NT2/D1 (cell line): ENCODE data around the gene TMEM59L.
"Not testable (repeated sequence)": the region's sequence is repeated elsewhere in the genome, so short reads cannot be mapped to it uniquely, and the experiment has no call there.

ENCODE experiments used
- DNase-seq: peaks from one replicate; pipeline ENCODE4 v3.0.0-alpha.2; 2011; ENCODE audit warnings: low read depth, low spot score
- H3K27me3 ChIP-seq: 2 replicates; pipeline ENCODE4 v1.6.0; 2011; ENCODE audit warnings: mild to moderate bottlenecking; ENCODE audit not compliant: insufficient read length, insufficient read depth
- H3K36me3 ChIP-seq: 2 replicates; pipeline ENCODE4 v1.6.1; 2011; ENCODE audit warnings: mild to moderate bottlenecking, low read length, mixed read lengths; ENCODE audit not compliant: insufficient read depth, insufficient read length
- H3K4me1 ChIP-seq: 2 replicates; pipeline ENCODE4 v1.5.1; 2011; ENCODE audit not compliant: insufficient read depth, insufficient read length
- H3K4me3 ChIP-seq: 2 replicates; pipeline ENCODE4 v1.5.1; 2011; ENCODE audit warnings: low read depth; ENCODE audit not compliant: insufficient read length
- H3K9ac ChIP-seq: 2 replicates; pipeline ENCODE4 v1.6.0; 2011; ENCODE audit warnings: low read depth; ENCODE audit not compliant: insufficient read length
- H3K9me3 ChIP-seq: 2 replicates; pipeline ENCODE4 v1.5.1; 2011; ENCODE audit warnings: mild to moderate bottlenecking, low read length; ENCODE audit not compliant: insufficient read depth
- SUZ12 ChIP-seq: IDR thresholded peaks from 2 replicates; pipeline ENCODE4 v1.6.1; 2011; ENCODE audit not compliant: insufficient read length, insufficient read depth; ENCODE audit errors: extremely low read depth
- YY1 ChIP-seq: IDR thresholded peaks from 2 replicates; pipeline ENCODE4 v1.6.1; 2011; ENCODE audit not compliant: insufficient read length, insufficient read depth
- ZNF274 ChIP-seq: IDR thresholded peaks from 2 replicates; pipeline ENCODE4 v1.6.1; 2011; ENCODE audit warnings: mild to moderate bottlenecking, low read depth, low read length

TMEM59L gene

GRCh38 chr19:18589380-18590272 is 23.0 kb upstream of the TMEM59L start:
- DNase-seq: peak; percentile 57
- TF ChIP-seq ZNF274 (no peak), YY1 (no peak), SUZ12 (no peak)
- Histone ChIP-seq H3K9me3 (peaks cover 4% of the 10 kb centered on the region; the same call in 1 of the 2 replicates), H3K36me3 (peaks cover 16% of the 10 kb centered on the region), H3K4me3 (peak overlapping the region; percentile 95), H3K27me3 (no peaks in the 10 kb centered on the region), H3K9ac (peak overlapping the region; percentile 97), H3K4me1 (peaks cover 15% of the 10 kb centered on the region)

- Histone ChIP-seq H3K9ac (peak overlapping the region; percentile 97), H3K4me3 (peak overlapping the region; percentile 95), H3K9me3 (peaks cover 4% of the 10 kb centered on the region; the same call in 1 of the 2 replicates), H3K36me3 (peaks cover 16% of the 10 kb centered on the region), H3K4me1 (peaks cover 16% of the 10 kb centered on the region), H3K27me3 (no peaks in the 10 kb centered on the region)
- DNase-seq: peak; percentile 89
- TF ChIP-seq YY1 (no peak), SUZ12 (no peak), ZNF274 (no peak)
Measured at GRCh38 chr19:18590273-18591272, 22.1 kb upstream of the TMEM59L start.

- TF ChIP-seq YY1: no peak
- no peak for TF ChIP-seq ZNF274
- no peak for TF ChIP-seq SUZ12
- Histone ChIP-seq H3K4me1 (peaks cover 22% of the 10 kb centered on the region), H3K27me3 (no peaks in the 10 kb centered on the region), H3K36me3 (peaks cover 16% of the 10 kb centered on the region), H3K9me3 (peaks cover 2% of the 10 kb centered on the region; the same call in 1 of the 2 replicates), H3K4me3 (no peak overlapping the region), H3K9ac (no peak overlapping the region)
- DNase-seq: no peak
Measured at GRCh38 chr19:18591735-18592385, 20.8 kb upstream of the TMEM59L start.

GRCh38 chr19:18592732-18593131 is 19.9 kb upstream of the TMEM59L start:
- H3K4me3 ChIP-seq, H3K9me3 ChIP-seq, H3K27me3 ChIP-seq, DNase-seq: not testable (repeated sequence)
- Histone ChIP-seq H3K9ac (peak overlapping the region; percentile 45), H3K36me3 (peaks cover 16% of the 10 kb centered on the region), H3K4me1 (peaks cover 22% of the 10 kb centered on the region)

- H3K4me1 ChIP-seq: peaks cover 19% of the 10 kb centered on the region
- no peak for TF ChIP-seq ZNF274
- no peak for TF ChIP-seq SUZ12
- no peak for TF ChIP-seq YY1
- peak; percentile 65 for DNase-seq
Measured at GRCh38 chr19:18593367-18594095, 19.1 kb upstream of the TMEM59L start.

GRCh38 chr19:18594096-18594823 is 18.4 kb upstream of the TMEM59L start:
- peak overlapping the region; percentile 19 for H3K4me3 ChIP-seq
- H3K9me3 ChIP-seq: no peaks in the 10 kb centered on the region
- H3K36me3 ChIP-seq: peaks cover 16% of the 10 kb centered on the region
- peaks cover 4% of the 10 kb centered on the region for H3K27me3 ChIP-seq
- DNase-seq: peak; percentile 66
- H3K9ac ChIP-seq: peak overlapping the region; percentile 66
- peaks cover 20% of the 10 kb centered on the region for H3K4me1 ChIP-seq
- TF ChIP-seq ZNF274 (no peak), SUZ12 (no peak), YY1 (no peak)

More at GRCh38 chr19:18593367-18594095, 19.1 kb upstream of the TMEM59L start:
- H3K36me3 ChIP-seq: peaks cover 16% of the 10 kb centered on the region
- peaks cover 1% of the 10 kb centered on the region for H3K27me3 ChIP-seq
- peak overlapping the region; percentile 38 for H3K4me3 ChIP-seq
- peak overlapping the region; percentile 78 for H3K9ac ChIP-seq
- no peaks in the 10 kb centered on the region for H3K9me3 ChIP-seq
